GM12878 (cell line): ENCODE data around the gene KCNK7. TPM values are rescaled to one million over a fixed set of nuclear protein-coding genes. Genes with fewer than 3 reads are reported as not detected.

Source experiments
- ATAC-seq: fragments of 200-7000 bp; cut with Tn5 transposase; 3 replicates; pipeline ENCODE4 v1.9.1; 2020; ENCODE audit warnings: mild to moderate bottlenecking, moderate library complexity
- BruUV-seq: library from RNA; stranded (reverse); fragments of 400-500 nt; replicated peaks from 2 replicates; lab custom pipeline; 2021; lab: Mats Ljungman, UMichigan
- CTCF ChIA-PET: fragments of 300-600 bp; sonication (Branson Sonifier 250); formaldehyde crosslinking; extraction: SDS; loops from one replicate; lab custom pipeline; 2021; ENCODE audit warnings: inconsistent platforms; lab: Yijun Ruan, JAX
- POLR2A ChIA-PET: fragments of 350-600 bp; formaldehyde crosslinking; extraction: SDS; loops from one replicate; lab custom pipeline; 2021; ENCODE audit warnings: inconsistent platforms; lab: Charles Lee
- RAD21 ChIA-PET: fragments of 300-600 bp; sonication (Branson Sonifier 250); formaldehyde crosslinking; loops from one replicate; lab custom pipeline; 2023; ENCODE audit warnings: antibody characterized with exemption; ENCODE audit not compliant: unreplicated experiment; lab: Charles Lee
- SMC1A ChIA-PET: fragments of 300-600 bp; sonication (Branson Sonifier 250); formaldehyde crosslinking; loops from one replicate; lab custom pipeline; 2023; ENCODE audit not compliant: unreplicated experiment, uncharacterized antibody; lab: Charles Lee
- DNase-seq: peaks from one replicate; pipeline ENCODE4 v3.0.0-alpha.2; 2011; ENCODE audit warnings: low read depth, low spot score
- FAIRE-seq: peaks from 3 replicates; lab custom pipeline; 2011; peaks lifted over from hg19 to GRCh38; lab: Jason Lieb, UNC
- H2AFZ ChIP-seq: 2 replicates; pipeline ENCODE4 v1.6.0; 2011; ENCODE audit warnings: low read depth, low read length, control low read depth; ENCODE audit not compliant: control insufficient read depth
- H3K27ac ChIP-seq: 2 replicates; pipeline ENCODE4 v1.5.1; 2011; ENCODE audit warnings: control low read depth; ENCODE audit not compliant: control insufficient read depth, insufficient read depth
- H3K27me3 ChIP-seq, 2 experiments: replicated peaks in 1 of 2; 2 replicates each; pipeline versions ENCODE4 v1.6.0 to v1.6.1; 2011; ENCODE audit warnings: low read length in 1 of 2; ENCODE audit not compliant: control insufficient read depth in 2 of 2, insufficient read depth in 2 of 2
- H3K36me3 ChIP-seq, 2 experiments: 2 replicates each; pipeline ENCODE4 v1.5.1; 2011; ENCODE audit warnings: low read length in 1 of 2; ENCODE audit not compliant: control insufficient read depth in 2 of 2, insufficient read depth in 2 of 2
- H3K4me1 ChIP-seq: 2 replicates; pipeline ENCODE4 v1.6.1; 2011; ENCODE audit warnings: mild to moderate bottlenecking, low read length, moderate library complexity, mixed read lengths; ENCODE audit not compliant: control insufficient read depth, insufficient read depth
- H3K4me2 ChIP-seq: 2 replicates; pipeline ENCODE4 v1.6.0; 2011; ENCODE audit warnings: control low read depth; ENCODE audit not compliant: control insufficient read depth, insufficient read depth
- H3K4me3 ChIP-seq: fragments of 200-600 bp; sonication (generic); 2 replicates; pipeline ENCODE4 v1.5.1; 2016
- H3K79me2 ChIP-seq: 2 replicates; pipeline ENCODE4 v1.6.0; 2011; ENCODE audit warnings: low read length; ENCODE audit not compliant: control insufficient read depth, insufficient read depth
- H3K9ac ChIP-seq: 2 replicates; pipeline ENCODE4 v1.8.0; 2011; ENCODE audit warnings: low read length, control low read depth, mixed read lengths; ENCODE audit not compliant: control insufficient read depth, insufficient read depth
- H3K9me3 ChIP-seq: replicated peaks from 3 replicates; pipeline ENCODE4 v1.5.1; 2011; ENCODE audit warnings: mild to moderate bottlenecking, low read length; ENCODE audit not compliant: control insufficient read depth, insufficient read depth
- H4K20me1 ChIP-seq: 2 replicates; pipeline ENCODE4 v1.6.0; 2011; ENCODE audit not compliant: control insufficient read depth, insufficient read depth
- CEBPB ChIP-seq, 2 experiments: fragments of 150-350 bp in 1 of 2; IDR thresholded peaks; 2 replicates each; pipeline ENCODE4 v1.6.1; 2012 to 2014; ENCODE audit warnings: low read depth in 2 of 2, low read length in 2 of 2, borderline replicate concordance in 1 of 2, inconsistent platforms in 1 of 2
- ELK1 ChIP-seq: IDR thresholded peaks from 2 replicates; pipeline ENCODE4 v1.6.1; 2012; ENCODE audit warnings: low read depth, low read length, improper control_type of control experiment
- KLF5 ChIP-seq: fragments of 450-650 bp; IDR thresholded peaks from 2 replicates; pipeline ENCODE4 v1.6.1; 2014; ENCODE audit warnings: mild to moderate bottlenecking; ENCODE audit not compliant: partially characterized antibody
- POLR2A ChIP-seq: IDR thresholded peaks from 2 replicates; pipeline ENCODE4 v1.6.1; 2011; ENCODE audit warnings: low read depth, mild to moderate bottlenecking, low read length
- RELB ChIP-seq: fragments of 450-650 bp; IDR thresholded peaks from 2 replicates; pipeline ENCODE4 v1.6.1; 2017; ENCODE audit warnings: low read depth, mild to moderate bottlenecking, moderate library complexity
- WGBS: methylation state at CpG from one replicate; pipeline ENCODE4 v1.1.6; 2016; ENCODE audit warnings: low lambda C conversion rate; ENCODE audit not compliant: insufficient replicate concordance, insufficient coverage; ENCODE audit errors: missing lambda C conversion rate; 5-methylcytosine and 5-hydroxymethylcytosine counted together
- in situ Hi-C: fragments of 300-500 bp; cut with MboI; formaldehyde crosslinking; loops from 9 replicates; pipeline ENCODE4 v1.14.3; 2018; ENCODE audit warnings: mixed read lengths
- intact Hi-C: fragments of 100-400 bp; cut with micrococcal nuclease; formaldehyde crosslinking; loops from one replicate; pipeline ENCODE4 v1.14.2; 2022; ENCODE audit not compliant: unreplicated experiment
- polyA plus RNA-seq, 11 experiments: library from polyadenylated mRNA; depleted of rRNA in 4 of 11; unstranded in 6 of 11; stranded (reverse) in 5 of 11; fragments of >200 nt; fragmentation: Nextera tagmentation in 4 of 11; fragmentation: Illumina TruSeq in 1 of 11; extraction: Ambion mirVana in 4 of 11; extraction: Trizol in 1 of 11; gene quantifications; 1 replicate in 1 of 11; 2 replicates in 10 of 11; pipeline versions ENCODE4 v1.2.1 to v1.2.3, GENCODE V29; 2011 to 2016; ENCODE audit warnings: inconsistent platforms in 2 of 11, missing spikeins in 2 of 11, low read depth in 1 of 11
- total RNA-seq, 4 experiments: library from RNA; depleted of rRNA in 3 of 4; stranded (reverse); fragments of >200 nt in 3 of 4; fragmentation: Illumina TruSeq in 1 of 4; extraction: Trizol in 1 of 4; gene quantifications; 2 replicates each; pipeline versions ENCODE4 v1.2.1 to v1.2.3, GENCODE V29; 2013 to 2021

Gene KCNK7
- total and polyA plus RNA-seq, 10 of the 15 experiments (the other 5 are each of a cell fraction or from before 2014, with no cell fraction given): 0.11 to 0.54 (median 0.23) TPM; not detected in 7

GRCh38 chr11:65633390-65634108, 37.9 kb upstream of the KCNK7 start (continued):
- TF ChIP-seq ELK1 (no peak), RELB (no peak), CEBPB (IDR thresholded peaks at IDR 0.05; ENCODE audit: borderline replicate concordance in 1 of 2, low read depth in 2 of 2, low read length in 2 of 2) (no peak)

GRCh38 chr11:65630215-65630614, 34.6 kb upstream of the KCNK7 start:
- H2AFZ ChIP-seq: no peak overlapping the region
- no peak overlapping the region for H3K4me2 ChIP-seq
- ChIA-PET RAD21 (no interaction called here), CTCF (no interaction called here), POLR2A (no interaction called here), SMC1A (no interaction called here)
- intact Hi-C loops (no loop called here), in situ Hi-C loops (no loop called here)
- no peaks in the 10 kb centered on the region for H3K9me3 ChIP-seq
- DNase-seq (no peak), ATAC-seq (no peak), FAIRE-seq (no peak)
- no peaks in the 10 kb centered on the region for H3K79me2 ChIP-seq
- H3K27me3 ChIP-seq: no peaks in the 10 kb centered on the region
- no peak overlapping the region for H3K27ac ChIP-seq
- no peak overlapping the region for H3K4me3 ChIP-seq
- no peak for TF ChIP-seq KLF5
- TF ChIP-seq POLR2A: 0 out of 2 replicates have a peak, but pooled peaks have one; percentile 42
- no peaks in the 10 kb centered on the region for H4K20me1 ChIP-seq
- no peaks in the 10 kb centered on the region for H3K4me1 ChIP-seq
- H3K36me3 ChIP-seq: peaks cover 33 to 45% of the 10 kb centered on the region in 2 experiments
- 91% methylated on average over 10 of the region's 11 CpGs for WGBS
- H3K9ac ChIP-seq: no peak overlapping the region
- no TSS peak for BruUV-seq
